Adrenal gland (tissue), 12 donors: Measurements from ENCODE around the gene HNRNPUL1. TPM values are rescaled to one million over a fixed set of nuclear protein-coding genes. Genes with fewer than 3 reads are reported as not detected.

Experiments used
- DNase-seq, 7 donors: peaks; one replicate each; pipeline ENCODE4 v3.0.0-alpha.2; 2019 to 2020
- H3K27ac ChIP-seq, 5 donors: fragments of 200-600 bp; sonication (generic) in 4 of 5; 1 replicate in 3 of 5; 2 replicates in 2 of 5; pipeline versions ENCODE4 v1.5.1 to v1.8.0; 2016 to 2020; ENCODE audit warnings: mild to moderate bottlenecking in 1 of 5
- H3K27me3 ChIP-seq: fragments of 200-600 bp; 2 replicates; pipeline ENCODE4 v1.8.0; 2021
- H3K36me3 ChIP-seq, 2 donors: fragments of 200-600 bp; replicated peaks in 1 of 2; 1 replicate in 1 of 2; 2 replicates in 1 of 2; pipeline versions ENCODE4 v1.5.1 to v1.8.0; 2018 to 2022
- H3K4me1 ChIP-seq, 2 donors: fragments of 200-600 bp; replicated peaks in 1 of 2; 1 replicate in 1 of 2; 2 replicates in 1 of 2; pipeline versions ENCODE4 v1.5.1 to v1.8.0; 2018 to 2021
- H3K4me3 ChIP-seq, 4 donors: fragments of 200-600 bp; sonication (generic) in 3 of 4; one replicate each; pipeline ENCODE4 v1.5.1; 2016 to 2018
- H3K9me3 ChIP-seq, 3 donors: fragments of 200-600 bp; sonication (generic) in 1 of 3; replicated peaks in 1 of 3; 1 replicate in 2 of 3; 2 replicates in 1 of 3; pipeline versions ENCODE4 v1.5.1 to v1.8.0; 2016 to 2021
- CTCF ChIP-seq, 6 experiments: fragments of 450-650 bp in 4 of 6; fragments of 200-600 bp in 2 of 6; sonication (generic) in 1 of 6; IDR thresholded peaks; 1 replicate in 5 of 6; 2 replicates in 1 of 6; pipeline versions ENCODE4 v1.5.1 to v1.8.0; 2016 to 2021; ENCODE audit warnings: antibody characterized with exemption in 6 of 6, mild to moderate bottlenecking in 2 of 6, moderate library complexity in 1 of 6
- POLR2A ChIP-seq, 2 donors: fragments of 450-650 bp; IDR thresholded peaks; one replicate each; pipeline ENCODE4 v1.6.1; 2017; ENCODE audit warnings: antibody characterized with exemption in 2 of 2, mild to moderate bottlenecking in 2 of 2, moderate library complexity in 1 of 2
- WGBS, 4 donors: extraction: QIAGEN DNeasy Blood & Tissue Kit in 2 of 4; methylation state at CpG; one replicate each; pipeline versions ENCODE4 v1.1.5 to v1.1.7; 2013 to 2017; 5-methylcytosine and 5-hydroxymethylcytosine counted together
- intact Hi-C, 2 donors: fragments of 100-400 bp; cut with DNase I; formaldehyde crosslinking; loops; one replicate each; pipeline versions ENCODE4 v1.14.1 to v1.15.0; 2022 to 2023
- polyA plus RNA-seq, 3 donors: library from polyadenylated mRNA; stranded (reverse); fragments of 200-250 nt in 2 of 3; fragments of 350-450 nt in 1 of 3; fragmentation: Illumina TruSeq in 1 of 3; extraction: RNeasy Lipid Tissue Mini Kit (QIAGEN cat#74804) in 1 of 3; gene quantifications; one replicate each; pipeline ENCODE4 v1.2.3, GENCODE V29; 2013 to 2014
- total RNA-seq, 9 donors: library from RNA; depleted of rRNA in 4 of 9; stranded (reverse); fragments of >200 nt in 4 of 9; fragments of 120-200 nt in 1 of 9; fragmentation: NEBNext Ultra II Directional in 1 of 9; extraction: Animal tissue kit (Norgen Biotek cat#: 25700) in 1 of 9; gene quantifications; one replicate each; pipeline versions ENCODE4 v1.1.0 to v1.2.4, GENCODE V29; 2013 to 2023
- donor health status: healthy with polysubstance abuse.
- donor health status: Bipolar disorder and iron deficiency.
- donor health status: DM: yes; HTN: yes; CAD: no.
- donor health status: DM: no; HTN: no; CAD: no.
- donor health status: DM: no; HTN: no; CAD: no.
- donor health status: DM: yes; HTN: yes; CAD: no.

Gene HNRNPUL1
- total and polyA plus RNA-seq, 12 donors: 55.8 to 175 (median 142) TPM

- no peaks in the 10 kb centered on the region for H3K9me3 ChIP-seq
- H3K27me3 ChIP-seq: no peaks in the 10 kb centered on the region
- no peak overlapping the region for H3K4me3 ChIP-seq
- peaks cover 10 to 31% of the 10 kb centered on the region in 2 donors for H3K4me1 ChIP-seq
- H3K36me3 ChIP-seq: peaks cover 0 to 79% of the 10 kb centered on the region in 2 donors
- no peak for TF ChIP-seq POLR2A (IDR thresholded peaks at IDR 0.05)
- no peak for TF ChIP-seq CTCF (IDR thresholded peaks at IDR 0.05)
- intact Hi-C loops: loop anchor here in 1 of 2 donors (2.0 kb wide), 1 partner anchor 39 kb away; the partner anchor contains the start of gene HNRNPUL1
- whole genome bisulfite sequencing, 4 donors: 86 to 91% (median 89%) methylated on average over 8 to 14 of the region's 14 CpGs
- no peak for DNase-seq
- peak overlapping the region in 1 of 5 donors; percentile 4 for H3K27ac ChIP-seq
Observed at GRCh38 chr19:41303954-41304353, 39.8 kb downstream of the HNRNPUL1 start.

GRCh38 chr19:41304706-41305483 lies 40.7 kb downstream of the HNRNPUL1 start:
- Histone ChIP-seq H3K27me3 (no peaks in the 10 kb centered on the region), H3K4me3 (no peak overlapping the region), H3K36me3 (peaks cover 0 to 79% of the 10 kb centered on the region in 2 donors), H3K27ac (no peak overlapping the region), H3K9me3 (no peaks in the 10 kb centered on the region), H3K4me1 (peaks cover 10 to 28% of the 10 kb centered on the region in 2 donors)
- DNase-seq: no peak
- WGBS, 4 donors: 57 to 83% (median 78%) methylated on average over 3 to 4 of the region's 4 CpGs
- TF ChIP-seq POLR2A (IDR thresholded peaks at IDR 0.05) (no peak), CTCF (IDR thresholded peaks at IDR 0.05) (no peak)
- intact Hi-C loops: loop anchor here in 1 of 2 donors (2.0 to 5.0 kb wide), 2 partner anchors 40 to 108 kb away; partner anchors contain the start of gene HNRNPUL1

DNA sequence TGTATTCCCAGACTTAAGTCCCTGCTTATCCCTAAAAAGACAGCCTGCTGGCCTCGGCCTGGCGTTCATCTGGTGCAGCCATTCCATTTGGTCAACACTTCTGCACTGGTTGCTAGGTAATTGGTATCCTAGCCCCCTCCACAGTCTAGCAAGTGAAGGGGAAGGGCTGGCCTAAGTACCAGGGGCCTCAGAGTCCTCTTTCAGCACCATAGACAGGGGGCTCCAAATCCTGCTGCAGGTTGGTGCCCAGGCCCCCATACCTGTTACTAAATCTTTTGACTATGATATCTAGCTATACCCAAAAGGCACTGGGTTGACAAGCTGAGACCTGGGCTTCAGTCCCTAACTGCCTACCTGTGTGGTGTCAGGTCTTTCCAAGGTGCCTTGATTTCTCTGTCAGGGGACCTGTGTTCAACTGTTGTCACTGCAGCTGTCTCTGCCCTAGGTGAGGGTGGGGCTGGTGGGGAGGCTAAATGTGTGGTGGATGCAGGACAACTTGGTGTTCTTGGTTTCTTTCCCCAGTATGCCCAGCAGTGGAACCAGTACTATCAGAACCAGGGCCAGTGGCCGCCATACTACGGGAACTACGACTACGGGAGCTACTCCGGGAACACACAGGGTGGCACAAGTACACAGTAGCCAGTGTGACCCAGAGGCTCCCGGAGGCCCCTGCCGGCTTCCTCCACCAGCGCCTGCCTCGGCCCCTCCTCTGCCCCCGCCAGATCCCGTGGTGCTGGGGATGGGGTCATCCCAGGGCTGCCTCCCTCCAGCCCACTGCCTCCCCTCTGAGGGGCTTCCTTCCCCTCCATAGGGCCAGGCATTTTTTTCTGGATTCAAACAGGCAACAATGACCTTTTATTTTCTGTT lies 42.0 kb downstream of the HNRNPUL1 start:
- H3K4me1 ChIP-seq: peaks cover 17 to 27% of the 10 kb centered on the region in 2 donors
- H3K27ac ChIP-seq: no peak overlapping the region
- peaks cover 0 to 67% of the 10 kb centered on the region in 2 donors for H3K36me3 ChIP-seq
- no peak overlapping the region for H3K4me3 ChIP-seq
- DNase-seq: no peak
- 70 to 84% (median 76%) methylated on average over 6 to 13 of the region's 13 CpGs for WGBS, 4 donors
- intact Hi-C loops: loop anchor here in 1 of 2 donors (2.0 to 5.0 kb wide), 2 partner anchors 41 to 109 kb away; partner anchors contain the start of gene HNRNPUL1
- H3K27me3 ChIP-seq: no peaks in the 10 kb centered on the region
- no peak for TF ChIP-seq CTCF (IDR thresholded peaks at IDR 0.05)
- TF ChIP-seq POLR2A (IDR thresholded peaks at IDR 0.05): no peak
- no peaks in the 10 kb centered on the region for H3K9me3 ChIP-seq
